Gastroesophageal sphincter (tissue), 4 donors: ENCODE results near the gene PIP5K1C. TPM values are rescaled to one million over a fixed set of nuclear protein-coding genes. Genes with fewer than 3 reads are reported as not detected.

Experiments used
- ATAC-seq: fragments of 150-250 bp; one replicate; pipeline ENCODE4 v1.9.1; 2016; ENCODE audit warnings: mild to moderate bottlenecking, moderate library complexity
- H3K27ac ChIP-seq, 4 donors: fragments of 200-600 bp; sonication (generic) in 3 of 4; 1 replicate in 3 of 4; 2 replicates in 1 of 4; pipeline ENCODE4 v1.5.1; 2016 to 2019
- H3K27me3 ChIP-seq: fragments of 200-600 bp; sonication (generic); one replicate; pipeline ENCODE4 v1.5.1; 2019
- H3K36me3 ChIP-seq, 2 donors: fragments of 200-600 bp; sonication (generic); one replicate each; pipeline ENCODE4 v1.5.1; 2019; ENCODE audit warnings: control low read depth in 1 of 2
- H3K4me1 ChIP-seq, 3 donors: fragments of 200-600 bp; sonication (generic); 1 replicate in 2 of 3; 2 replicates in 1 of 3; pipeline ENCODE4 v1.5.1; 2016 to 2019; ENCODE audit warnings: control low read depth in 2 of 3
- H3K4me3 ChIP-seq, 2 donors: fragments of 200-600 bp; sonication (generic); one replicate each; pipeline ENCODE4 v1.5.1; 2019; ENCODE audit warnings: mild to moderate bottlenecking in 1 of 2, moderate library complexity in 1 of 2
- H3K9me3 ChIP-seq, 3 donors: fragments of 200-600 bp; sonication (generic); one replicate each; pipeline ENCODE4 v1.5.1; 2017 to 2019; ENCODE audit warnings: control low read depth in 2 of 3
- CTCF ChIP-seq, 4 experiments: fragments of 200-600 bp in 2 of 4; fragments of 450-650 bp in 2 of 4; sonication (generic) in 1 of 4; IDR thresholded peaks; one replicate each; pipeline ENCODE4 v1.5.1; 2017 to 2019; ENCODE audit warnings: antibody characterized with exemption in 4 of 4, mild to moderate bottlenecking in 2 of 4, moderate library complexity in 2 of 4
- EP300 ChIP-seq: sonication (generic); formaldehyde crosslinking; IDR thresholded peaks from one replicate; pipeline ENCODE4 v1.6.1; 2017; ENCODE audit warnings: antibody characterized with exemption, mild to moderate bottlenecking
- POLR2A ChIP-seq, 2 donors: fragments of 450-650 bp; IDR thresholded peaks; one replicate each; pipeline ENCODE4 v1.6.1; 2017; ENCODE audit warnings: antibody characterized with exemption in 2 of 2, mild to moderate bottlenecking in 2 of 2, moderate library complexity in 1 of 2
- POLR2AphosphoS5 ChIP-seq: sonication (generic); formaldehyde crosslinking; IDR thresholded peaks from one replicate; pipeline ENCODE4 v1.6.1; 2017; ENCODE audit warnings: antibody characterized with exemption
- WGBS, 2 donors: methylation state at CpG; one replicate each; pipeline ENCODE4 v1.1.5; 2018; ENCODE audit warnings: low coverage in 1 of 2; 5-methylcytosine and 5-hydroxymethylcytosine counted together
- total RNA-seq, 4 donors: library from RNA; depleted of rRNA; stranded (reverse); fragments of >200 nt; gene quantifications; one replicate each; pipeline ENCODE4 v1.1.0, GENCODE V29; 2016

The PIP5K1C gene
- total RNA-seq, 4 donors from 2014 or later = 50.8 to 165 (median 61.5) TPM

- Histone ChIP-seq H3K4me1 (peaks cover 0 to 73% (median 26%) of the 10 kb centered on the region in 3 donors), H3K27me3 (no peaks in the 10 kb centered on the region), H3K27ac (peak overlapping the region in 3 of 4 donors; percentile 84 to 98 (median 95)), H3K36me3 (peaks cover 0 to 21% of the 10 kb centered on the region in 2 donors), H3K9me3 (no peaks in the 10 kb centered on the region), H3K4me3 (no peak overlapping the region)
- WGBS, 2 donors = 80 to 90% methylated on average over 2 to 4 of the region's 25 CpGs
- no peak for TF ChIP-seq POLR2AphosphoS5
- TF ChIP-seq EP300 = no peak
- TF ChIP-seq CTCF (IDR thresholded peaks at IDR 0.05) = no peak
- no peak for TF ChIP-seq POLR2A (IDR thresholded peaks at IDR 0.05)
- no peak for ATAC-seq
These were observed 5.0 kb downstream of the PIP5K1C start for GRCh38 chr19:3695124-3695733.

GRCh38 chr19:3694361-3695123 lies 5.7 kb downstream of the PIP5K1C start:
- TF ChIP-seq POLR2A (IDR thresholded peaks at IDR 0.05) = no peak
- TF ChIP-seq EP300 = no peak
- TF ChIP-seq POLR2AphosphoS5 = no peak
- TF ChIP-seq CTCF (IDR thresholded peaks at IDR 0.05) = no peak
- H3K9me3 ChIP-seq = no peaks in the 10 kb centered on the region
- H3K4me3 ChIP-seq = no peak overlapping the region
- H3K27ac ChIP-seq = peak overlapping the region in 3 of 4 donors; percentile 84 to 98 (median 95)
- peaks cover 0 to 73% (median 26%) of the 10 kb centered on the region in 3 donors for H3K4me1 ChIP-seq
- no peak for ATAC-seq
- 40% methylated on average over 1 of the region's 42 CpGs; no CpG with 5 or more reads in 1 of the 2 donors for WGBS, 2 donors
- H3K27me3 ChIP-seq = no peaks in the 10 kb centered on the region
- peaks cover 0 to 23% of the 10 kb centered on the region in 2 donors for H3K36me3 ChIP-seq

GRCh38 chr19:3693025-3693925 lies 7.0 kb downstream of the PIP5K1C start:
- no peak for TF ChIP-seq POLR2A (IDR thresholded peaks at IDR 0.05)
- TF ChIP-seq POLR2AphosphoS5 = peak; percentile 13
- Histone ChIP-seq H3K4me3 (peak overlapping the region in 1 of 2 donors; percentile 2), H3K9me3 (no peaks in the 10 kb centered on the region), H3K27ac (peak overlapping the region; percentile 45 to 98 (median 91)), H3K4me1 (peaks cover 0 to 74% (median 30%) of the 10 kb centered on the region in 3 donors), H3K36me3 (peaks cover 0 to 28% of the 10 kb centered on the region in 2 donors), H3K27me3 (no peaks in the 10 kb centered on the region)
- ATAC-seq = peak; percentile 26
- 40% methylated on average over 2 of the region's 34 CpGs; no CpG with 5 or more reads in 1 of the 2 donors for WGBS, 2 donors

- Histone ChIP-seq H3K9me3 (no peaks in the 10 kb centered on the region), H3K4me1 (peaks cover 0 to 74% (median 30%) of the 10 kb centered on the region in 3 donors), H3K27me3 (no peaks in the 10 kb centered on the region), H3K36me3 (peaks cover 0 to 28% of the 10 kb centered on the region in 2 donors), H3K4me3 (peak overlapping the region in 1 of 2 donors; percentile 2), H3K27ac (peak overlapping the region; percentile 45 to 98 (median 91))
- ATAC-seq = peak; percentile 39
- WGBS, 2 donors = 81% methylated on average over 12 of the region's 25 CpGs; no CpG with 5 or more reads in 1 of the 2 donors
- TF ChIP-seq CTCF (IDR thresholded peaks at IDR 0.05) (peak in 3 of 4 experiments; percentile 49 to 72 (median 60)), POLR2AphosphoS5 (no peak), POLR2A (IDR thresholded peaks at IDR 0.05) (no peak), EP300 (no peak)
These were observed 7.9 kb downstream of the PIP5K1C start for GRCh38 chr19:3692141-3693024.
